HG03457 (cell line): ENCODE data around the gene GBE1.
A peak's percentile ranks its signal among the peaks of the same experiment; 100 is the strongest.
"Not testable (repeated sequence)": the region's sequence is repeated elsewhere in the genome, so short reads cannot be mapped to it uniquely, and the experiment has no call there.

Source experiments
- ATAC-seq: cut with Tn5 transposase; IDR thresholded peaks from one replicate; pipeline ENCODE4 v1.9.1; 2021; ENCODE audit warnings: moderate number of reproducible peaks; ENCODE audit not compliant: unreplicated experiment

Gene GBE1

GRCh38 chr3:81545572-81545971 lies 215.9 kb downstream of the GBE1 start:
- ATAC-seq, result no peak

GRCh38 chr3:81544385-81544784 lies 217.1 kb downstream of the GBE1 start:
- no peak for ATAC-seq

- ATAC-seq, result no peak
Measured at GRCh38 chr3:81540787-81541186, 220.7 kb downstream of the GBE1 start.

GRCh38 chr3:81531846-81532245 lies 229.6 kb downstream of the GBE1 start:
- ATAC-seq, result no peak

- ATAC-seq, result no peak
Measured at GRCh38 chr3:81531263-81531662, 230.2 kb downstream of the GBE1 start.

- no peak for ATAC-seq
Measured at GRCh38 chr3:81530180-81530939, 231.1 kb downstream of the GBE1 start.

GRCh38 chr3:81521855-81522254 lies 239.6 kb downstream of the GBE1 start:
- ATAC-seq, result no peak

- ATAC-seq, result no peak
Measured at GRCh38 chr3:81518945-81519344, 242.5 kb downstream of the GBE1 start.

GRCh38 chr3:81516042-81516441 lies 245.4 kb downstream of the GBE1 start:
- ATAC-seq, result no peak

- no peak for ATAC-seq
Measured at GRCh38 chr3:81513591-81513990, 247.9 kb downstream of the GBE1 start.

GRCh38 chr3:81503026-81503425 lies 258.4 kb downstream of the GBE1 start:
- ATAC-seq, result no peak

GRCh38 chr3:81502236-81502635 lies 259.2 kb downstream of the GBE1 start:
- ATAC-seq, result no peak

GRCh38 chr3:81500039-81500438 lies 261.4 kb downstream of the GBE1 start:
- ATAC-seq, result no peak

GRCh38 chr3:81497572-81498251 lies 263.7 kb downstream of the GBE1 start:
- no peak for ATAC-seq

GRCh38 chr3:81496407-81497104 lies 264.9 kb downstream of the GBE1 start:
- no peak for ATAC-seq

- not testable (repeated sequence) for ATAC-seq
Measured at GRCh38 chr3:81492471-81492870, 269.0 kb downstream of the GBE1 start.

GRCh38 chr3:81492040-81492439 lies 269.4 kb downstream of the GBE1 start:
- ATAC-seq, result no peak

GRCh38 chr3:81490541-81491288 lies 270.7 kb downstream of the GBE1 start:
- ATAC-seq, result no peak

GRCh38 chr3:81485444-81485865 lies 276.0 kb downstream of the GBE1 start:
- ATAC-seq, result peak; percentile 98

- no peak for ATAC-seq
Measured at GRCh38 chr3:81484520-81484919, 276.9 kb downstream of the GBE1 start.

- ATAC-seq, result no peak
Measured at GRCh38 chr3:81483046-81483445, 278.4 kb downstream of the GBE1 start.
